Liver (tissue), 9 donors: ENCODE results near the gene SKI. TPM values are rescaled to one million over a fixed set of nuclear protein-coding genes. Genes with fewer than 3 reads are reported as not detected.
"Not testable (repeated sequence)": the region's sequence is repeated elsewhere in the genome, so short reads cannot be mapped to it uniquely, and the experiment has no call there.

ENCODE experiments used
- DNase-seq: peaks from one replicate; pipeline ENCODE4 v3.0.0-alpha.2; 2017; ENCODE audit warnings: low spot score
- H3K27ac ChIP-seq, 2 donors: one replicate each; pipeline ENCODE4 v1.7.0; 2013; ENCODE audit warnings: inconsistent platforms in 2 of 2, low read length in 2 of 2, control low read depth in 1 of 2, low read depth in 1 of 2, mild to moderate bottlenecking in 1 of 2
- H3K27me3 ChIP-seq, 4 donors: one replicate each; pipeline versions ENCODE4 v1.6.1 to v1.7.0; 2013; ENCODE audit warnings: low read length in 3 of 4, inconsistent platforms in 1 of 4, mild to moderate bottlenecking in 1 of 4, moderate library complexity in 1 of 4; ENCODE audit not compliant: control insufficient read depth in 4 of 4, insufficient read depth in 4 of 4
- H3K36me3 ChIP-seq, 4 donors: one replicate each; pipeline versions ENCODE4 v1.6.1 to v1.7.0; 2013; ENCODE audit warnings: low read length in 3 of 4, mild to moderate bottlenecking in 3 of 4, low read depth in 1 of 4, moderate library complexity in 1 of 4; ENCODE audit not compliant: control insufficient read depth in 4 of 4, insufficient read depth in 3 of 4
- H3K4me1 ChIP-seq, 4 donors: one replicate each; pipeline versions ENCODE4 v1.6.1 to v1.7.0; 2013; ENCODE audit warnings: low read length in 3 of 4, mild to moderate bottlenecking in 3 of 4, moderate library complexity in 1 of 4; ENCODE audit not compliant: control insufficient read depth in 4 of 4, insufficient read depth in 4 of 4
- H3K4me3 ChIP-seq, 3 donors: one replicate each; pipeline versions ENCODE4 v1.6.1 to v1.7.0; 2013; ENCODE audit warnings: low read length in 3 of 3, control low read depth in 1 of 3, low read depth in 1 of 3, mild to moderate bottlenecking in 1 of 3
- H3K9ac ChIP-seq, 2 donors: one replicate each; pipeline ENCODE4 v1.7.0; 2013; ENCODE audit warnings: low read length in 2 of 2, mild to moderate bottlenecking in 2 of 2, moderate library complexity in 2 of 2, control low read depth in 1 of 2, low read depth in 1 of 2
- H3K9me3 ChIP-seq, 4 donors: one replicate each; pipeline versions ENCODE4 v1.6.1 to v1.7.0; 2013; ENCODE audit warnings: low read length in 3 of 4; ENCODE audit not compliant: control insufficient read depth in 4 of 4
- ATF3 ChIP-seq: IDR thresholded peaks from 2 replicates; pipeline ENCODE4 v1.6.1; 2016; ENCODE audit warnings: antibody characterized with exemption
- FOXA1 ChIP-seq: IDR thresholded peaks from 2 replicates; pipeline ENCODE4 v1.6.1; 2016; ENCODE audit warnings: antibody characterized with exemption
- FOXA2 ChIP-seq: IDR thresholded peaks from 2 replicates; pipeline ENCODE4 v1.6.1; 2016; ENCODE audit warnings: antibody characterized with exemption
- GABPA ChIP-seq, 2 donors: IDR thresholded peaks in 1 of 2; conservative IDR thresholded peaks in 1 of 2; 2 replicates each; pipeline ENCODE4 v1.6.1; 2016; ENCODE audit warnings: antibody characterized with exemption in 2 of 2, mild to moderate bottlenecking in 1 of 2, moderate library complexity in 1 of 2
- HNF4A ChIP-seq, 2 donors: conservative IDR thresholded peaks; 2 replicates each; pipeline ENCODE4 v1.6.1; 2016; ENCODE audit warnings: antibody characterized with exemption in 2 of 2, mild to moderate bottlenecking in 2 of 2
- HNF4G ChIP-seq: IDR thresholded peaks from 2 replicates; pipeline ENCODE4 v1.6.1; 2016; ENCODE audit warnings: antibody characterized with exemption
- JUND ChIP-seq, 2 donors: IDR thresholded peaks; 2 replicates each; pipeline ENCODE4 v1.6.1; 2016; ENCODE audit warnings: antibody characterized with exemption in 2 of 2
- NR2F2 ChIP-seq: IDR thresholded peaks from 2 replicates; pipeline ENCODE4 v1.6.1; 2016; ENCODE audit warnings: antibody characterized with exemption
- RAD21 ChIP-seq, 2 donors: IDR thresholded peaks; 2 replicates each; pipeline ENCODE4 v1.6.1; 2016; ENCODE audit warnings: antibody characterized with exemption in 2 of 2, mild to moderate bottlenecking in 2 of 2
- SP1 ChIP-seq: IDR thresholded peaks from 2 replicates; pipeline ENCODE4 v1.6.1; 2018; ENCODE audit warnings: antibody characterized with exemption, mild to moderate bottlenecking
- TAF1 ChIP-seq: conservative IDR thresholded peaks from 2 replicates; pipeline ENCODE4 v1.6.1; 2016; ENCODE audit warnings: antibody characterized with exemption, mild to moderate bottlenecking
- YY1 ChIP-seq: IDR thresholded peaks from 2 replicates; pipeline ENCODE4 v1.6.1; 2016; ENCODE audit warnings: antibody characterized with exemption, mild to moderate bottlenecking
- WGBS: extraction: QIAGEN DNeasy Blood & Tissue Kit; methylation state at CpG from one replicate; pipeline ENCODE4 v1.1.7; 2013; 5-methylcytosine and 5-hydroxymethylcytosine counted together
- polyA plus RNA-seq, 2 donors: library from polyadenylated mRNA; stranded (reverse) in 1 of 2; unstranded in 1 of 2; fragments of 200-250 nt in 1 of 2; fragments of >200 nt in 1 of 2; fragmentation: Nextera tagmentation in 1 of 2; extraction: Ambion mirVana in 1 of 2; gene quantifications; one replicate each; pipeline versions ENCODE4 v1.2.1 to v1.2.3, GENCODE V29; 2013 to 2015
- total RNA-seq, 2 donors: library from RNA; depleted of rRNA; stranded (reverse); fragments of >200 nt; gene quantifications; one replicate each; pipeline ENCODE4 v1.2.3, GENCODE V29; 2014
- TF ChIP-seq, protein P1 (sequence below): IDR thresholded peaks from 2 replicates; pipeline ENCODE4 v1.6.1; 2016; ENCODE audit warnings: antibody characterized with exemption
- TF ChIP-seq, protein P2 (sequence below): IDR thresholded peaks from 2 replicates; pipeline ENCODE4 v1.6.1; 2016; ENCODE audit warnings: antibody characterized with exemption, mild to moderate bottlenecking
- TF ChIP-seq, protein P3 (sequence below): IDR thresholded peaks from 2 replicates; pipeline ENCODE4 v1.6.1; 2016; ENCODE audit warnings: antibody characterized with exemption
- donor health status: healthy.
- donor health status: healthy.
- donor health status: healthy.
- donor health status: healthy.
- donor health status: healthy.

Gene SKI
- total and polyA plus RNA-seq, 4 donors = 3.2 to 21.3 (median 19.5) TPM

GRCh38 chr1:2295526-2295925 lies 67.4 kb downstream of the SKI start:
- no peak for DNase-seq
- Histone ChIP-seq H3K4me1 (peaks cover 16 to 64% (median 43%) of the 10 kb centered on the region in 4 donors), H3K9me3 (no peaks in the 10 kb centered on the region), H3K27ac (no peak overlapping the region), H3K9ac (no peak overlapping the region), H3K27me3 (no peaks in the 10 kb centered on the region), H3K4me3 (no peak overlapping the region), H3K36me3 (no peaks in the 10 kb centered on the region)
- WGBS = 95% methylated on average over 13 of the region's 13 CpGs
- TF ChIP-seq JUND (IDR thresholded peaks at IDR 0.05) = no peak
- no peak for TF ChIP-seq FOXA1
- TF ChIP-seq GABPA (IDR thresholded peaks at IDR 0.05 in 1 of 2, conservative IDR thresholded peaks at IDR 0.05 in 1 of 2) = no peak
- TF ChIP-seq, protein P1, sequence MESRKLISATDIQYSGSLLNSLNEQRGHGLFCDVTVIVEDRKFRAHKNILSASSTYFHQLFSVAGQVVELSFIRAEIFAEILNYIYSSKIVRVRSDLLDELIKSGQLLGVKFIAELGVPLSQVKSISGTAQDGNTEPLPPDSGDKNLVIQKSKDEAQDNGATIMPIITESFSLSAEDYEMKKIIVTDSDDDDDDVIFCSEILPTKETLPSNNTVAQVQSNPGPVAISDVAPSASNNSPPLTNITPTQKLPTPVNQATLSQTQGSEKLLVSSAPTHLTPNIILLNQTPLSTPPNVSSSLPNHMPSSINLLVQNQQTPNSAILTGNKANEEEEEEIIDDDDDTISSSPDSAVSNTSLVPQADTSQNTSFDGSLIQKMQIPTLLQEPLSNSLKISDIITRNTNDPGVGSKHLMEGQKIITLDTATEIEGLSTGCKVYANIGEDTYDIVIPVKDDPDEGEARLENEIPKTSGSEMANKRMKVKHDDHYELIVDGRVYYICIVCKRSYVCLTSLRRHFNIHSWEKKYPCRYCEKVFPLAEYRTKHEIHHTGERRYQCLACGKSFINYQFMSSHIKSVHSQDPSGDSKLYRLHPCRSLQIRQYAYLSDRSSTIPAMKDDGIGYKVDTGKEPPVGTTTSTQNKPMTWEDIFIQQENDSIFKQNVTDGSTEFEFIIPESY = no peak
- no peak for TF ChIP-seq HNF4G

DNA sequence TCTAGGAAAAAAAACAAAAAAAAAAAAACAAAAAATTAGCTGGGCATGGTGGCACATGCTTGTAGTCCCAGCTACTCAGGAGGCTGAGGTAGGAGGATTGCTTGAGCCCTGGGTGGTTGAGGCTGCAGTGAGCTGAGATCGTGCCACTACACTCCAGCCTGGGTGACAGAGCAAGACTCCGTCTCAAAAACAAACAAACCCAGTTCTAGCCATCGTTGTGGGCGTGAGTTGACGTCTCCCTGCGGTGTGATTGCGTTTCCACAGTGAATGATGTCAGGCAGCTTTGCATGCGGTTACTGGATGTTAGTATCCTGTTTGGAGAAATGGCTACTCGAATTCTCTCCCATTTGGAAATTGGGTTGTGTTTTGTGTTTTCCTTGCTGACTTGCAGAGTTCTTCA lies 68.1 kb downstream of the SKI start:
- not testable (repeated sequence) for DNase-seq, H3K9me3 ChIP-seq, H3K27me3 ChIP-seq, H3K9ac ChIP-seq, H3K36me3 ChIP-seq, H3K4me3 ChIP-seq, H3K27ac ChIP-seq
- H3K4me1 ChIP-seq = peaks cover 15 to 64% (median 40%) of the 10 kb centered on the region in 4 donors
- WGBS = 90% methylated on average over 9 of the region's 9 CpGs

DNA sequence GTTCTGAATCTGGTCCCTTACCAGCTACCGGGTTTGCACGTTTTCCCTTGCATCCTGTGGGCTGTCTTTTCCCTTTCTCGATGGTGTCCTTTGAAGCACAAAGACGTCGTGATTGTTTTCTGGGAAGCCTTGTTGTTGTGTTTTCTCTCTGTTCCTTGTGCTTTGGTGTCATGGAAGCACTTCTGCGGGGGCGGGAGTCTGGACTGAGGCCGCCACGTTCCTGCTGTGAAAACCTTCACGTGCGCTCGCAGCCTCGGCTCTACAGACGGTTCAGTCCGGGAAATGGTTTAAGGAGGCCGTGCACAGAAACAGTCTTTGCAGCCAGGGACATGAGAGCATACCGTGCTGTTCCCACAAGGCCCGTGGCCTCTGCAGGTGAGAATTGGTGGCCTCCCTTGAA lies 68.5 kb downstream of the SKI start:
- H3K9ac ChIP-seq = no peak overlapping the region
- H3K27me3 ChIP-seq = no peaks in the 10 kb centered on the region
- WGBS = 93% methylated on average over 18 of the region's 18 CpGs
- H3K4me1 ChIP-seq = peaks cover 15 to 65% (median 38%) of the 10 kb centered on the region in 4 donors
- no peak overlapping the region for H3K4me3 ChIP-seq
- H3K27ac ChIP-seq = no peak overlapping the region
- H3K9me3 ChIP-seq = no peaks in the 10 kb centered on the region
- H3K36me3 ChIP-seq = no peaks in the 10 kb centered on the region
- TF ChIP-seq FOXA2 (no peak), FOXA1 (no peak), RAD21 (IDR thresholded peaks at IDR 0.05) (no peak), SP1 (no peak), GABPA (IDR thresholded peaks at IDR 0.05 in 1 of 2, conservative IDR thresholded peaks at IDR 0.05 in 1 of 2) (no peak), YY1 (no peak), HNF4G (no peak), TAF1 (no peak), HNF4A (conservative IDR thresholded peaks at IDR 0.05) (no peak), JUND (IDR thresholded peaks at IDR 0.05) (no peak), NR2F2 (no peak), ATF3 (no peak)
- TF ChIP-seq, protein P2, sequence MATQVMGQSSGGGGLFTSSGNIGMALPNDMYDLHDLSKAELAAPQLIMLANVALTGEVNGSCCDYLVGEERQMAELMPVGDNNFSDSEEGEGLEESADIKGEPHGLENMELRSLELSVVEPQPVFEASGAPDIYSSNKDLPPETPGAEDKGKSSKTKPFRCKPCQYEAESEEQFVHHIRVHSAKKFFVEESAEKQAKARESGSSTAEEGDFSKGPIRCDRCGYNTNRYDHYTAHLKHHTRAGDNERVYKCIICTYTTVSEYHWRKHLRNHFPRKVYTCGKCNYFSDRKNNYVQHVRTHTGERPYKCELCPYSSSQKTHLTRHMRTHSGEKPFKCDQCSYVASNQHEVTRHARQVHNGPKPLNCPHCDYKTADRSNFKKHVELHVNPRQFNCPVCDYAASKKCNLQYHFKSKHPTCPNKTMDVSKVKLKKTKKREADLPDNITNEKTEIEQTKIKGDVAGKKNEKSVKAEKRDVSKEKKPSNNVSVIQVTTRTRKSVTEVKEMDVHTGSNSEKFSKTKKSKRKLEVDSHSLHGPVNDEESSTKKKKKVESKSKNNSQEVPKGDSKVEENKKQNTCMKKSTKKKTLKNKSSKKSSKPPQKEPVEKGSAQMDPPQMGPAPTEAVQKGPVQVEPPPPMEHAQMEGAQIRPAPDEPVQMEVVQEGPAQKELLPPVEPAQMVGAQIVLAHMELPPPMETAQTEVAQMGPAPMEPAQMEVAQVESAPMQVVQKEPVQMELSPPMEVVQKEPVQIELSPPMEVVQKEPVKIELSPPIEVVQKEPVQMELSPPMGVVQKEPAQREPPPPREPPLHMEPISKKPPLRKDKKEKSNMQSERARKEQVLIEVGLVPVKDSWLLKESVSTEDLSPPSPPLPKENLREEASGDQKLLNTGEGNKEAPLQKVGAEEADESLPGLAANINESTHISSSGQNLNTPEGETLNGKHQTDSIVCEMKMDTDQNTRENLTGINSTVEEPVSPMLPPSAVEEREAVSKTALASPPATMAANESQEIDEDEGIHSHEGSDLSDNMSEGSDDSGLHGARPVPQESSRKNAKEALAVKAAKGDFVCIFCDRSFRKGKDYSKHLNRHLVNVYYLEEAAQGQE = no peak
- TF ChIP-seq, protein P3, sequence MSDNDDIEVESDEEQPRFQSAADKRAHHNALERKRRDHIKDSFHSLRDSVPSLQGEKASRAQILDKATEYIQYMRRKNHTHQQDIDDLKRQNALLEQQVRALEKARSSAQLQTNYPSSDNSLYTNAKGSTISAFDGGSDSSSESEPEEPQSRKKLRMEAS = no peak
- TF ChIP-seq, protein P1 = no peak
- no peak for DNase-seq
